B cell (primary cell): ENCODE results near the gene RBKS. TPM values are rescaled to one million over a fixed set of nuclear protein-coding genes. Genes with fewer than 3 reads are reported as not detected.

Experiments
- ATAC-seq: fragments of 200-7000 bp; cut with Tn5 transposase; one replicate; pipeline ENCODE4 v1.10.0; 2021; ENCODE audit warnings: low read depth, mild to moderate bottlenecking, moderate number of reproducible peaks, moderate library complexity
- CTCF ChIA-PET: fragments of 350-600 bp; sonication (Branson Sonifier 250); formaldehyde crosslinking; loops from one replicate; lab custom pipeline; 2021; ENCODE audit warnings: antibody characterized with exemption, inconsistent platforms; lab: Charles Lee
- POLR2A ChIA-PET: fragments of 350-600 bp; sonication (Branson Sonifier 250); formaldehyde crosslinking; loops from one replicate; lab custom pipeline; 2021; ENCODE audit warnings: antibody characterized with exemption; lab: Charles Lee
- DNase-seq: peaks from one replicate; pipeline ENCODE4 v3.0.0; 2013
- H2AFZ ChIP-seq: 2 replicates; pipeline ENCODE4 v1.6.1; 2012; ENCODE audit warnings: mild to moderate bottlenecking, low read depth, low read length; ENCODE audit not compliant: insufficient read depth, poor library complexity, severe bottlenecking
- H3K27ac ChIP-seq, 2 donors: 1 replicate in 1 of 2; 2 replicates in 1 of 2; pipeline ENCODE4 v1.5.1; 2012 to 2013; ENCODE audit warnings: low read length in 2 of 2, mild to moderate bottlenecking in 2 of 2, moderate library complexity in 1 of 2
- H3K27me3 ChIP-seq, 4 experiments: fragments of 200-600 bp in 1 of 4; sonication (generic) in 1 of 4; replicated peaks in 1 of 4; 1 replicate in 2 of 4; 2 replicates in 2 of 4; pipeline versions ENCODE4 v1.6.1 to v1.7.0; 2013 to 2016; ENCODE audit warnings: low read length in 3 of 4, mild to moderate bottlenecking in 2 of 4, mixed read lengths in 1 of 4, moderate library complexity in 1 of 4; ENCODE audit not compliant: insufficient read depth in 4 of 4, control insufficient read depth in 3 of 4; ENCODE audit errors: control extremely low read depth in 1 of 4
- H3K36me3 ChIP-seq, 2 experiments: replicated peaks in 1 of 2; 1 replicate in 1 of 2; 2 replicates in 1 of 2; pipeline versions ENCODE4 v1.6.1 to v1.7.1; 2013; ENCODE audit warnings: low read length in 1 of 2; ENCODE audit not compliant: insufficient read depth in 2 of 2, control insufficient read depth in 1 of 2; ENCODE audit errors: control extremely low read depth in 1 of 2, extremely low read depth in 1 of 2
- H3K4me1 ChIP-seq, 2 donors: fragments of 200-600 bp in 1 of 2; sonication (generic) in 1 of 2; 1 replicate in 1 of 2; 2 replicates in 1 of 2; pipeline versions ENCODE4 v1.5.1 to v1.6.1; 2013 to 2017; ENCODE audit warnings: low read length in 2 of 2; ENCODE audit not compliant: control insufficient read depth in 2 of 2, insufficient read depth in 2 of 2
- H3K4me2 ChIP-seq: replicated peaks from 2 replicates; pipeline ENCODE3; 2012; ENCODE audit warnings: mild to moderate bottlenecking, low read depth, low read length; ENCODE audit not compliant: poor library complexity, severe bottlenecking
- H3K4me3 ChIP-seq, 5 experiments: fragments of 200-600 bp in 1 of 5; sonication (generic) in 1 of 5; 1 replicate in 3 of 5; 2 replicates in 2 of 5; pipeline versions ENCODE4 v1.5.1 to v1.7.0; 2011 to 2016; ENCODE audit warnings: low read length in 4 of 5, mild to moderate bottlenecking in 4 of 5, low read depth in 2 of 5, control low read depth in 1 of 5, moderate library complexity in 1 of 5; ENCODE audit not compliant: insufficient read depth in 1 of 5; ENCODE audit errors: control extremely low read depth in 1 of 5, extremely low read depth in 1 of 5
- H3K79me2 ChIP-seq: fragments of 200-600 bp; sonication (generic); one replicate; pipeline ENCODE4 v1.6.0; 2016; ENCODE audit warnings: low read length; ENCODE audit not compliant: control insufficient read depth, insufficient read depth
- H3K9ac ChIP-seq: fragments of 200-600 bp; sonication (generic); 2 replicates; pipeline ENCODE4 v1.6.1; 2017; ENCODE audit warnings: mild to moderate bottlenecking, low read length, moderate library complexity
- H3K9me3 ChIP-seq, 3 donors: one replicate each; pipeline versions ENCODE4 v1.6.1 to v1.7.1; 2013; ENCODE audit warnings: low read length in 2 of 3; ENCODE audit not compliant: control insufficient read depth in 2 of 3, insufficient read depth in 1 of 3; ENCODE audit errors: control extremely low read depth in 1 of 3
- H4K20me1 ChIP-seq: 2 replicates; pipeline ENCODE4 v1.6.0; 2012; ENCODE audit warnings: mild to moderate bottlenecking, low read length; ENCODE audit not compliant: insufficient read depth, control insufficient read depth, poor library complexity, severe bottlenecking
- H3K27ac Mint-ChIP-seq: one replicate; pipeline ENCODE4 v1.8.0; 2021; ENCODE audit warnings: mixed read lengths
- H3K27me3 Mint-ChIP-seq: one replicate; pipeline ENCODE4 v1.8.0; 2021; ENCODE audit warnings: mixed read lengths
- H3K4me1 Mint-ChIP-seq: one replicate; pipeline ENCODE4 v1.8.0; 2021; ENCODE audit warnings: mixed read lengths
- H3K4me3 Mint-ChIP-seq: one replicate; pipeline ENCODE4 v1.8.0; 2021; ENCODE audit warnings: mixed read lengths
- H3K9me3 Mint-ChIP-seq: one replicate; pipeline ENCODE4 v1.8.0; 2022; ENCODE audit warnings: mixed read lengths; ENCODE audit not compliant: insufficient read depth
- CTCF ChIP-seq: fragments of 200-600 bp; IDR thresholded peaks from one replicate; pipeline ENCODE4 v1.8.0; 2022; ENCODE audit warnings: antibody characterized with exemption, mild to moderate bottlenecking
- EZH2 ChIP-seq: IDR thresholded peaks from 2 replicates; pipeline ENCODE4 v1.6.1; 2012; ENCODE audit warnings: borderline replicate concordance, low read depth, mild to moderate bottlenecking, moderate library complexity, low read length; ENCODE audit not compliant: insufficient read depth, poor library complexity, severe bottlenecking
- WGBS: methylation state at CpG from one replicate; pipeline ENCODE4 v1.1.5; 2013; ENCODE audit warnings: missing lambda C conversion rate; ENCODE audit not compliant: insufficient coverage; 5-methylcytosine and 5-hydroxymethylcytosine counted together
- intact Hi-C: fragments of 100-400 bp; cut with micrococcal nuclease; formaldehyde crosslinking; loops from one replicate; pipeline ENCODE4 v1.10.0; 2022
- polyA plus RNA-seq: library from polyadenylated mRNA; depleted of rRNA; stranded (reverse); fragments of >200 nt; gene quantifications from 2 replicates; pipeline ENCODE4 v1.2.3, GENCODE V29; 2012
- total RNA-seq, 2 donors: library from RNA; stranded (reverse); fragments of 120-200 nt in 1 of 2; gene quantifications; 1 replicate in 1 of 2; 2 replicates in 1 of 2; pipeline versions ENCODE4 v1.2.3 to v1.2.4, GENCODE V29; 2013 to 2022

RBKS gene
- total and polyA plus RNA-seq, 2 donors (not counting 1 experiment from before 2014, with no cell fraction given), result 6.4 to 9.2 TPM

DNA sequence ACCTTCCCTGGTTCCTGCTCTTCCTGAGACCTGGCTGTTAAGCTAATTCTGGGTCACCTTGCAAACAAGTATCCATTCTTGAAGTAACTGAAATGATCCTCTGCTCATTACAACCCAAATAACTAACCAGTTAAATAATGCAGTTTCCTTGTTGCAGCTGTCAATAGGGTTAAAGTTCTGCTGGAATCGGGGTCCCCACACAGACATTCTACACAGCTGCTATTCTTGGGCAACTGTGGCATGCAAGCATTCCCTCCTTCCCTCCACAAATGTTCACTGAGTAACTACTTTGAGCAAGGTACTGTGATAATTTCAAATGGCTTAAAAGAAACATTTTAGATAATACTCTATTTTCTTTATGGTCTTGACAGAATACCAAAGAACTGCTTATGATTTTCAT is 17.1 kb downstream of the RBKS start:
- DNase-seq (no peak), ATAC-seq (no peak)
- H3K79me2 ChIP-seq, result no peaks in the 10 kb centered on the region
- no peaks in the 10 kb centered on the region for H3K4me1 ChIP-seq
- peaks cover 0 to 1% (median 0%) of the 10 kb centered on the region in 3 donors for H3K9me3 ChIP-seq
- Mint-ChIP-seq H3K27me3 (no peaks in the 10 kb centered on the region), H3K4me1 (no peaks in the 10 kb centered on the region), H3K4me3 (no peak overlapping the region), H3K27ac (no peak overlapping the region), H3K9me3 (peaks cover 2% of the 10 kb centered on the region)
- H2AFZ ChIP-seq, result no peak overlapping the region
- H3K36me3 ChIP-seq, result no peaks in the 10 kb centered on the region
- intact Hi-C loops, result no loop called here
- TF ChIP-seq CTCF, result no peak
- no peak for TF ChIP-seq EZH2
- H3K4me3 ChIP-seq, result no peak overlapping the region
- ChIA-PET POLR2A (no interaction called here), CTCF (no interaction called here)
- 100% methylated on average over 1 of the region's 1 CpG for WGBS
- no peak overlapping the region for H3K27ac ChIP-seq
- H3K27me3 ChIP-seq, result no peaks in the 10 kb centered on the region
- no peak overlapping the region for H3K9ac ChIP-seq
- H3K4me2 ChIP-seq, result no peak overlapping the region
- H4K20me1 ChIP-seq, result no peaks in the 10 kb centered on the region

- Mint-ChIP-seq H3K4me1 (no peaks in the 10 kb centered on the region), H3K27ac (no peak overlapping the region), H3K27me3 (peaks cover 8% of the 10 kb centered on the region), H3K4me3 (no peak overlapping the region), H3K9me3 (peaks cover 2% of the 10 kb centered on the region)
- Histone ChIP-seq H3K9me3 (no peaks in the 10 kb centered on the region), H3K4me2 (no peak overlapping the region), H3K27me3 (no peaks in the 10 kb centered on the region), H3K4me3 (no peak overlapping the region), H3K79me2 (no peaks in the 10 kb centered on the region), H3K4me1 (no peaks in the 10 kb centered on the region), H3K36me3 (no peaks in the 10 kb centered on the region), H4K20me1 (no peaks in the 10 kb centered on the region), H2AFZ (no peak overlapping the region), H3K27ac (no peak overlapping the region), H3K9ac (no peak overlapping the region)
- no peak for DNase-seq
- ChIA-PET CTCF (no interaction called here), POLR2A (no interaction called here)
- no peak for ATAC-seq
- 83% methylated on average over 1 of the region's 3 CpGs for WGBS
- no peak for TF ChIP-seq CTCF
- no peak for TF ChIP-seq EZH2
- intact Hi-C loops, result no loop called here
These were observed 18.4 kb downstream of the RBKS start for GRCh38 chr2:27871802-27872201.
